Fibroblast of lung (primary cell): ENCODE results near the gene P4HTM.

Experiments used
- EZH2 ChIP-seq: IDR thresholded peaks from 2 replicates; pipeline ENCODE4 v1.5.1; 2012; ENCODE audit warnings: low read length, control low read depth, mild to moderate bottlenecking; ENCODE audit errors: missing control alignments
- TF ChIP-seq, protein P1 (sequence below), 2 donors: IDR thresholded peaks in 1 of 2; conservative IDR thresholded peaks in 1 of 2; 1 replicate in 1 of 2; 2 replicates in 1 of 2; pipeline ENCODE4 v1.5.1; 2011 to 2012; ENCODE audit warnings: low read length in 2 of 2, control low read depth in 1 of 2, inconsistent platforms in 1 of 2, low read depth in 1 of 2, mild to moderate bottlenecking in 1 of 2

DNA sequence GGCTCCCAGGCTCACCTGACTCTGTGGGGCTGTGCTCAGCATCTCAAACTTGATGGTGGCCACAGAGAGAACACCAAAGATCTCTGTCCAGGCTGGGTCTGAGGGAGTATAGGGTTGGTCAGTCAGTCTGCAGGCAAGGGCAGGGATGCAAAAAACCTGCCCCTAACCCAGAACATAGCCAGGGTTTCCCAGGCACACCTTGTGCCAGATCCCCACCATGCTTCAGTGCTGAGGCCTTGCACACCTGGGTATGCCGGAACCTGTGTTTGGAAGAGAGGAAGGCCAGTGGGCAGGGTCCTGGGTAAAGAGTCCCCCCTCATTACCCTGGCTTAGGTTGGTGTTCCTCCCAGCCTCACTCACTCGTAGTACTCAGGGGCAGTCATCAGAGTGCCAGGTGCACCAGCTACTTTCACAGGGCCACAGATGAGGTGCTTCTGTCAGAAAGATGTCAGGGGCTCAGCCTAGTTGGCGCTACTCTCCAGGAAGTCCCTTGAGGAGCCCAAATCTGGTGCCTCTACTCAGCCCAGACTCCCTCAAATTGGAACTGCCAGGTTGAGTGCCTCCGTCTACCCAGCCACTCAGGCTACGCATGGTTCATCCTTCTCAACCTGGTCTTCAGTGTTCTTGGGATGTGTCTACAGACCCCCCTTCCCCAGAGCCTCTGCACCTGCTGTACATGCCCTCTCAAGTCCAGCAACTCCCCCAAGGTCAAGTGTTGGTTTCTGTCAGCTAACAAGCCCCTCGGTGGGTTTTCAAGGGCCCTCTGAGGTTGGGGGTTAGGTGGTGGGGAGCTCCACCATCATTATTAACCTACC lies 26.6 kb downstream of the P4HTM start:
- TF ChIP-seq, protein P1, sequence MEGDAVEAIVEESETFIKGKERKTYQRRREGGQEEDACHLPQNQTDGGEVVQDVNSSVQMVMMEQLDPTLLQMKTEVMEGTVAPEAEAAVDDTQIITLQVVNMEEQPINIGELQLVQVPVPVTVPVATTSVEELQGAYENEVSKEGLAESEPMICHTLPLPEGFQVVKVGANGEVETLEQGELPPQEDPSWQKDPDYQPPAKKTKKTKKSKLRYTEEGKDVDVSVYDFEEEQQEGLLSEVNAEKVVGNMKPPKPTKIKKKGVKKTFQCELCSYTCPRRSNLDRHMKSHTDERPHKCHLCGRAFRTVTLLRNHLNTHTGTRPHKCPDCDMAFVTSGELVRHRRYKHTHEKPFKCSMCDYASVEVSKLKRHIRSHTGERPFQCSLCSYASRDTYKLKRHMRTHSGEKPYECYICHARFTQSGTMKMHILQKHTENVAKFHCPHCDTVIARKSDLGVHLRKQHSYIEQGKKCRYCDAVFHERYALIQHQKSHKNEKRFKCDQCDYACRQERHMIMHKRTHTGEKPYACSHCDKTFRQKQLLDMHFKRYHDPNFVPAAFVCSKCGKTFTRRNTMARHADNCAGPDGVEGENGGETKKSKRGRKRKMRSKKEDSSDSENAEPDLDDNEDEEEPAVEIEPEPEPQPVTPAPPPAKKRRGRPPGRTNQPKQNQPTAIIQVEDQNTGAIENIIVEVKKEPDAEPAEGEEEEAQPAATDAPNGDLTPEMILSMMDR (conservative IDR thresholded peaks at IDR 0.05 in 1 of 2, IDR thresholded peaks at IDR 0.05 in 1 of 2; ENCODE audit: low read depth in 1 of 2, low read length in 2 of 2), result no peak
- no peak for TF ChIP-seq EZH2
